ENCODE measurements around the gene HPSE2. TPM values are rescaled to one million over a fixed set of nuclear protein-coding genes. Genes with fewer than 3 reads are reported as not detected.

The HPSE2 gene
- total RNA-seq, 1 donor from 2014 or later: not detected

GRCh38 chr10:98675902-98676301, 559.8 kb downstream of the HPSE2 start:
- H3K9me3 Mint-ChIP-seq: no peaks in the 10 kb centered on the region
- no peak overlapping the region for H3K27ac Mint-ChIP-seq
- no peak overlapping the region for H3K4me3 Mint-ChIP-seq
- intact Hi-C loops (cut with micrococcal nuclease): no loop called here
- no peaks in the 10 kb centered on the region for H3K4me1 Mint-ChIP-seq
- no peak for DNase-seq
- H3K36me3 Mint-ChIP-seq (ENCODE audit: low read depth): no peaks in the 10 kb centered on the region
- peaks cover 6% of the 10 kb centered on the region for H3K27me3 Mint-ChIP-seq

- no peaks in the 10 kb centered on the region for H3K36me3 Mint-ChIP-seq (ENCODE audit: low read depth)
- no peak for DNase-seq
- no peaks in the 10 kb centered on the region for H3K4me1 Mint-ChIP-seq
- no peak overlapping the region for H3K4me3 Mint-ChIP-seq
- no peak overlapping the region for H3K27ac Mint-ChIP-seq
- intact Hi-C loops (cut with micrococcal nuclease): no loop called here
- peaks cover 8% of the 10 kb centered on the region for H3K27me3 Mint-ChIP-seq
- no peaks in the 10 kb centered on the region for H3K9me3 Mint-ChIP-seq
Measured at GRCh38 chr10:98673171-98673782, 562.4 kb downstream of the HPSE2 start.

GRCh38 chr10:98667081-98667480, 568.6 kb downstream of the HPSE2 start:
- intact Hi-C loops (cut with micrococcal nuclease): no loop called here
- Mint-ChIP-seq H3K9me3 (no peaks in the 10 kb centered on the region), H3K4me1 (no peaks in the 10 kb centered on the region), H3K4me3 (no peak overlapping the region), H3K36me3 (ENCODE audit: low read depth) (no peaks in the 10 kb centered on the region), H3K27ac (no peak overlapping the region), H3K27me3 (peaks cover 19% of the 10 kb centered on the region)
- DNase-seq: no peak

- Mint-ChIP-seq H3K4me1 (no peaks in the 10 kb centered on the region), H3K27me3 (peaks cover 17% of the 10 kb centered on the region), H3K4me3 (no peak overlapping the region), H3K36me3 (ENCODE audit: low read depth) (no peaks in the 10 kb centered on the region), H3K9me3 (no peaks in the 10 kb centered on the region), H3K27ac (no peak overlapping the region)
- no peak for DNase-seq
- intact Hi-C loops (cut with micrococcal nuclease): no loop called here
Measured at GRCh38 chr10:98666276-98666675, 569.4 kb downstream of the HPSE2 start.

- Mint-ChIP-seq H3K4me3 (no peak overlapping the region), H3K27me3 (peaks cover 18% of the 10 kb centered on the region), H3K36me3 (ENCODE audit: low read depth) (no peaks in the 10 kb centered on the region), H3K9me3 (no peaks in the 10 kb centered on the region), H3K4me1 (no peaks in the 10 kb centered on the region), H3K27ac (no peak overlapping the region)
- intact Hi-C loops (cut with micrococcal nuclease): loop anchor here (1.0 kb wide), 1 partner anchor 197 kb away; no protein-coding TSS in a partner anchor
- peak; percentile 80 for DNase-seq
Measured at GRCh38 chr10:98664329-98665042, 571.2 kb downstream of the HPSE2 start.

GRCh38 chr10:98659951-98660350, 575.7 kb downstream of the HPSE2 start:
- Mint-ChIP-seq H3K36me3 (ENCODE audit: low read depth) (no peaks in the 10 kb centered on the region), H3K4me1 (no peaks in the 10 kb centered on the region), H3K27ac (no peak overlapping the region), H3K9me3 (no peaks in the 10 kb centered on the region), H3K27me3 (peaks cover 2% of the 10 kb centered on the region), H3K4me3 (no peak overlapping the region)
- intact Hi-C loops (cut with micrococcal nuclease): no loop called here
- no peak for DNase-seq

- no peaks in the 10 kb centered on the region for H3K9me3 Mint-ChIP-seq
- no peak for DNase-seq
- peaks cover 15% of the 10 kb centered on the region for H3K27me3 Mint-ChIP-seq
- intact Hi-C loops (cut with micrococcal nuclease): no loop called here
- no peaks in the 10 kb centered on the region for H3K36me3 Mint-ChIP-seq (ENCODE audit: low read depth)
- no peak overlapping the region for H3K4me3 Mint-ChIP-seq
- H3K27ac Mint-ChIP-seq: no peak overlapping the region
- no peaks in the 10 kb centered on the region for H3K4me1 Mint-ChIP-seq
Measured at GRCh38 chr10:98655492-98655891, 580.2 kb downstream of the HPSE2 start.

GRCh38 chr10:98649170-98649569, 586.5 kb downstream of the HPSE2 start:
- Mint-ChIP-seq H3K27ac (no peak overlapping the region), H3K36me3 (ENCODE audit: low read depth) (no peaks in the 10 kb centered on the region), H3K4me3 (no peak overlapping the region), H3K27me3 (peaks cover 15% of the 10 kb centered on the region), H3K9me3 (no peaks in the 10 kb centered on the region), H3K4me1 (no peaks in the 10 kb centered on the region)
- DNase-seq: no peak
- intact Hi-C loops (cut with micrococcal nuclease): no loop called here

- no peak overlapping the region for H3K4me3 Mint-ChIP-seq
- H3K27me3 Mint-ChIP-seq: peaks cover 7% of the 10 kb centered on the region
- no peaks in the 10 kb centered on the region for H3K36me3 Mint-ChIP-seq (ENCODE audit: low read depth)
- H3K4me1 Mint-ChIP-seq: no peaks in the 10 kb centered on the region
- no peaks in the 10 kb centered on the region for H3K9me3 Mint-ChIP-seq
- DNase-seq: no peak
- H3K27ac Mint-ChIP-seq: no peak overlapping the region
- intact Hi-C loops (cut with micrococcal nuclease): no loop called here
Measured at GRCh38 chr10:98646998-98647917, 588.4 kb downstream of the HPSE2 start.

- H3K36me3 Mint-ChIP-seq (ENCODE audit: low read depth): no peaks in the 10 kb centered on the region
- no peak overlapping the region for H3K4me3 Mint-ChIP-seq
- H3K9me3 Mint-ChIP-seq: no peaks in the 10 kb centered on the region
- H3K4me1 Mint-ChIP-seq: no peaks in the 10 kb centered on the region
- peaks cover 6% of the 10 kb centered on the region for H3K27me3 Mint-ChIP-seq
- no peak overlapping the region for H3K27ac Mint-ChIP-seq
- intact Hi-C loops (cut with micrococcal nuclease): no loop called here
- DNase-seq: no peak
Measured at GRCh38 chr10:98644466-98644865, 591.2 kb downstream of the HPSE2 start.

- DNase-seq: no peak
- Mint-ChIP-seq H3K4me1 (no peaks in the 10 kb centered on the region), H3K27me3 (peaks cover 3% of the 10 kb centered on the region), H3K36me3 (ENCODE audit: low read depth) (no peaks in the 10 kb centered on the region), H3K27ac (no peak overlapping the region), H3K9me3 (no peaks in the 10 kb centered on the region), H3K4me3 (no peak overlapping the region)
- intact Hi-C loops (cut with micrococcal nuclease): no loop called here
Measured at GRCh38 chr10:98642281-98642680, 593.4 kb downstream of the HPSE2 start.

- H3K4me3 Mint-ChIP-seq: no peak overlapping the region
- H3K27me3 Mint-ChIP-seq: no peaks in the 10 kb centered on the region
- intact Hi-C loops (cut with micrococcal nuclease): no loop called here
- H3K9me3 Mint-ChIP-seq: no peaks in the 10 kb centered on the region
- no peaks in the 10 kb centered on the region for H3K36me3 Mint-ChIP-seq (ENCODE audit: low read depth)
- H3K4me1 Mint-ChIP-seq: no peaks in the 10 kb centered on the region
- H3K27ac Mint-ChIP-seq: no peak overlapping the region
- no peak for DNase-seq
Measured at GRCh38 chr10:98638920-98639319, 596.7 kb downstream of the HPSE2 start.

- Mint-ChIP-seq H3K9me3 (no peaks in the 10 kb centered on the region), H3K27me3 (peaks cover 2% of the 10 kb centered on the region), H3K4me1 (no peaks in the 10 kb centered on the region), H3K36me3 (ENCODE audit: low read depth) (no peaks in the 10 kb centered on the region), H3K4me3 (no peak overlapping the region), H3K27ac (no peak overlapping the region)
- intact Hi-C loops (cut with micrococcal nuclease): no loop called here
- no peak for DNase-seq
Measured at GRCh38 chr10:98636921-98637329, 598.7 kb downstream of the HPSE2 start.

Data from activated CD4-positive, alpha-beta T cell treated with anti-CD3 and anti-CD28 coated beads, Interleukin-2, amount 10 ng/mL, durations not matched to agents 24 days and 14 days (primary cell).